ENCODE data around the gene CA12. TPM values are rescaled to one million over a fixed set of nuclear protein-coding genes. Genes with fewer than 3 reads are reported as not detected.

The CA12 gene
- total and polyA plus RNA-seq, 9 of the 15 experiments (the other 6 are each of a cell fraction or from before 2014, with no cell fraction given): 0.01 to 0.78 (median 0.15) TPM; not detected in 1

DNA sequence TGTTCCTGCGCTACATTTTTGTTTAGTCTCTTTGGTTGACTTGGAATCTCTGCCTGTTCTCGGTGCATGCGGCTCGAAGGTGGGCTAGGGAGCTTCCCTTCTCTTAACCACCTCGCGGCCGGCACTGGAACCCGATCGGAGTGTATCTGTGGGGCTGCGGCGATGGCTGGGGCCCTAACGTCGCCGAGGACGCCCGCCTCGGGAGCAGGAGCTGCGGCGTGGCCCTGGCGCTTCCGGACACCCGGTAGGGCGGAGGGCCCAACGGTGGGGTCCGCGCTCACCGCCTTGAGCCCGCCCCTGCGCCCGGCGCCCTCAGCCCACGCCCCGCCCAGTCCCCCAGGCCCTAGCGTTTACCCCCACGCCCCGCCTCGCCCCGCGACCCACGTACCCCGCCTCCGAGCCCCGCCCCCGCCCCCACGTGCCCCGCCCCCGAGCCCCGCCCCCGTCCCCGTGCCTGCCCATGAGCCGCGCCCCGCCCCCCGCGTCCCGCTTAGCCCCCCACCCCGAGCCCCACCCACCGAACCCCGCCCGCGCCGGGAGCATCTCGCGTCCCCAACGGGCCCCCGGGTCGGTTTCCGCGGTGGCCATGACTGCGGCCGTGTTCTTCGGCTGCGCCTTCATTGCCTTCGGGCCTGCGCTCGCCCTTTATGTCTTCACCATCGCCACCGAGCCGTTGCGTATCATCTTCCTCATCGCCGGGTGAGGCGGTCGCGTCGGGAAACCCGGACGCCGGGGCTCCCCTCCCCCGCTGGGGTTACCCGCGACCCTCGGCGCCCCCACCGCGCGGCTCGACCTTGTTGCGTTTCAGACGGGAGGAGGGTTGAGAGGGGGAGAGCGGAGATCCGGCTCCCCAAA lies 104.4 kb downstream of the CA12 start, which contains the start of gene APH1B (continued):
- no peak for TF ChIP-seq NONO (IDR thresholded peaks at IDR 0.05; ENCODE audit: low read depth in 2 of 2, low read length in 1 of 2)
- TF ChIP-seq NR2C1 (IDR thresholded peaks at IDR 0.05): no peak
- TF ChIP-seq NR2C1 (tag; IDR thresholded peaks at IDR 0.05): peak; percentile 13; the same call in 1 of the 2 replicates
- peak; percentile 36 to 71; a peak in 1 of 4 replicates for TF ChIP-seq SIN3A (IDR thresholded peaks at IDR 0.05; ENCODE audit: borderline replicate concordance in 2 of 2, control insufficient read depth in 1 of 2, low read depth in 2 of 2, low read length in 2 of 2)
- no peak for TF ChIP-seq ZNF134 (CRISPR knock-in tag; conservative IDR thresholded peaks at IDR 0.05)
- peak; percentile 6; the same call in 1 of the 2 replicates for TF ChIP-seq BHLHE40 (IDR thresholded peaks at IDR 0.05; ENCODE audit: low read length)
- no peak for TF ChIP-seq ZNF175 (CRISPR knock-in tag; IDR thresholded peaks at IDR 0.05; ENCODE audit: low read depth)
- TF ChIP-seq, protein P1, sequence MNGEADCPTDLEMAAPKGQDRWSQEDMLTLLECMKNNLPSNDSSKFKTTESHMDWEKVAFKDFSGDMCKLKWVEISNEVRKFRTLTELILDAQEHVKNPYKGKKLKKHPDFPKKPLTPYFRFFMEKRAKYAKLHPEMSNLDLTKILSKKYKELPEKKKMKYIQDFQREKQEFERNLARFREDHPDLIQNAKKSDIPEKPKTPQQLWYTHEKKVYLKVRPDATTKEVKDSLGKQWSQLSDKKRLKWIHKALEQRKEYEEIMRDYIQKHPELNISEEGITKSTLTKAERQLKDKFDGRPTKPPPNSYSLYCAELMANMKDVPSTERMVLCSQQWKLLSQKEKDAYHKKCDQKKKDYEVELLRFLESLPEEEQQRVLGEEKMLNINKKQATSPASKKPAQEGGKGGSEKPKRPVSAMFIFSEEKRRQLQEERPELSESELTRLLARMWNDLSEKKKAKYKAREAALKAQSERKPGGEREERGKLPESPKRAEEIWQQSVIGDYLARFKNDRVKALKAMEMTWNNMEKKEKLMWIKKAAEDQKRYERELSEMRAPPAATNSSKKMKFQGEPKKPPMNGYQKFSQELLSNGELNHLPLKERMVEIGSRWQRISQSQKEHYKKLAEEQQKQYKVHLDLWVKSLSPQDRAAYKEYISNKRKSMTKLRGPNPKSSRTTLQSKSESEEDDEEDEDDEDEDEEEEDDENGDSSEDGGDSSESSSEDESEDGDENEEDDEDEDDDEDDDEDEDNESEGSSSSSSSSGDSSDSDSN (IDR thresholded peaks at IDR 0.05; ENCODE audit: borderline replicate concordance in 1 of 2, low read depth in 2 of 2, low read length in 2 of 2): peak; percentile 95 to 98
- no peak for TF ChIP-seq BMI1 (IDR thresholded peaks at IDR 0.05; ENCODE audit: low read length)
- TF ChIP-seq, protein P2, sequence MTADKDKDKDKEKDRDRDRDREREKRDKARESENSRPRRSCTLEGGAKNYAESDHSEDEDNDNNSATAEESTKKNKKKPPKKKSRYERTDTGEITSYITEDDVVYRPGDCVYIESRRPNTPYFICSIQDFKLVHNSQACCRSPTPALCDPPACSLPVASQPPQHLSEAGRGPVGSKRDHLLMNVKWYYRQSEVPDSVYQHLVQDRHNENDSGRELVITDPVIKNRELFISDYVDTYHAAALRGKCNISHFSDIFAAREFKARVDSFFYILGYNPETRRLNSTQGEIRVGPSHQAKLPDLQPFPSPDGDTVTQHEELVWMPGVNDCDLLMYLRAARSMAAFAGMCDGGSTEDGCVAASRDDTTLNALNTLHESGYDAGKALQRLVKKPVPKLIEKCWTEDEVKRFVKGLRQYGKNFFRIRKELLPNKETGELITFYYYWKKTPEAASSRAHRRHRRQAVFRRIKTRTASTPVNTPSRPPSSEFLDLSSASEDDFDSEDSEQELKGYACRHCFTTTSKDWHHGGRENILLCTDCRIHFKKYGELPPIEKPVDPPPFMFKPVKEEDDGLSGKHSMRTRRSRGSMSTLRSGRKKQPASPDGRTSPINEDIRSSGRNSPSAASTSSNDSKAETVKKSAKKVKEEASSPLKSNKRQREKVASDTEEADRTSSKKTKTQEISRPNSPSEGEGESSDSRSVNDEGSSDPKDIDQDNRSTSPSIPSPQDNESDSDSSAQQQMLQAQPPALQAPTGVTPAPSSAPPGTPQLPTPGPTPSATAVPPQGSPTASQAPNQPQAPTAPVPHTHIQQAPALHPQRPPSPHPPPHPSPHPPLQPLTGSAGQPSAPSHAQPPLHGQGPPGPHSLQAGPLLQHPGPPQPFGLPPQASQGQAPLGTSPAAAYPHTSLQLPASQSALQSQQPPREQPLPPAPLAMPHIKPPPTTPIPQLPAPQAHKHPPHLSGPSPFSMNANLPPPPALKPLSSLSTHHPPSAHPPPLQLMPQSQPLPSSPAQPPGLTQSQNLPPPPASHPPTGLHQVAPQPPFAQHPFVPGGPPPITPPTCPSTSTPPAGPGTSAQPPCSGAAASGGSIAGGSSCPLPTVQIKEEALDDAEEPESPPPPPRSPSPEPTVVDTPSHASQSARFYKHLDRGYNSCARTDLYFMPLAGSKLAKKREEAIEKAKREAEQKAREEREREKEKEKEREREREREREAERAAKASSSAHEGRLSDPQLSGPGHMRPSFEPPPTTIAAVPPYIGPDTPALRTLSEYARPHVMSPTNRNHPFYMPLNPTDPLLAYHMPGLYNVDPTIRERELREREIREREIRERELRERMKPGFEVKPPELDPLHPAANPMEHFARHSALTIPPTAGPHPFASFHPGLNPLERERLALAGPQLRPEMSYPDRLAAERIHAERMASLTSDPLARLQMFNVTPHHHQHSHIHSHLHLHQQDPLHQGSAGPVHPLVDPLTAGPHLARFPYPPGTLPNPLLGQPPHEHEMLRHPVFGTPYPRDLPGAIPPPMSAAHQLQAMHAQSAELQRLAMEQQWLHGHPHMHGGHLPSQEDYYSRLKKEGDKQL (CRISPR knock-in tag; IDR thresholded peaks at IDR 0.05; ENCODE audit: borderline replicate concordance): no peak
- TF ChIP-seq IRF2 (CRISPR knock-in tag; IDR thresholded peaks at IDR 0.05): no peak
- peak; percentile 57; the same call in 1 of the 2 replicates for TF ChIP-seq ZNF589 (CRISPR knock-in tag; IDR thresholded peaks at IDR 0.05; ENCODE audit: low read depth)
- no peak for TF ChIP-seq ZNF717 (CRISPR knock-in tag; IDR thresholded peaks at IDR 0.05)
- TF ChIP-seq, protein P3, sequence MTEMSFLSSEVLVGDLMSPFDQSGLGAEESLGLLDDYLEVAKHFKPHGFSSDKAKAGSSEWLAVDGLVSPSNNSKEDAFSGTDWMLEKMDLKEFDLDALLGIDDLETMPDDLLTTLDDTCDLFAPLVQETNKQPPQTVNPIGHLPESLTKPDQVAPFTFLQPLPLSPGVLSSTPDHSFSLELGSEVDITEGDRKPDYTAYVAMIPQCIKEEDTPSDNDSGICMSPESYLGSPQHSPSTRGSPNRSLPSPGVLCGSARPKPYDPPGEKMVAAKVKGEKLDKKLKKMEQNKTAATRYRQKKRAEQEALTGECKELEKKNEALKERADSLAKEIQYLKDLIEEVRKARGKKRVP (CRISPR knock-in tag; IDR thresholded peaks at IDR 0.05): no peak
- TF ChIP-seq ZNF699 (CRISPR knock-in tag; IDR thresholded peaks at IDR 0.05; ENCODE audit: insufficient replicate concordance): no peak
- no peak for TF ChIP-seq ZNF311 (CRISPR knock-in tag; IDR thresholded peaks at IDR 0.05)
- no peak for TF ChIP-seq BRD9 (IDR thresholded peaks at IDR 0.05; ENCODE audit: low read depth, partially characterized antibody)
- TF ChIP-seq, protein P4, sequence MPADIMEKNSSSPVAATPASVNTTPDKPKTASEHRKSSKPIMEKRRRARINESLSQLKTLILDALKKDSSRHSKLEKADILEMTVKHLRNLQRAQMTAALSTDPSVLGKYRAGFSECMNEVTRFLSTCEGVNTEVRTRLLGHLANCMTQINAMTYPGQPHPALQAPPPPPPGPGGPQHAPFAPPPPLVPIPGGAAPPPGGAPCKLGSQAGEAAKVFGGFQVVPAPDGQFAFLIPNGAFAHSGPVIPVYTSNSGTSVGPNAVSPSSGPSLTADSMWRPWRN (IDR thresholded peaks at IDR 0.05; ENCODE audit: low read depth): no peak
